Endothelial cell of umbilical vein (primary cell): ENCODE measurements around the gene IL15.

Experiments
- CTCF ChIP-seq, 2 donors: IDR thresholded peaks; 1 replicate in 1 of 2; 2 replicates in 1 of 2; pipeline ENCODE4 v1.5.1; 2011; ENCODE audit warnings: low read length in 2 of 2, mild to moderate bottlenecking in 2 of 2, moderate library complexity in 2 of 2, control low read depth in 1 of 2, inconsistent platforms in 1 of 2, low read depth in 1 of 2; ENCODE audit not compliant: insufficient read depth in 1 of 2; ENCODE audit errors: extremely low read depth in 1 of 2
- EZH2 ChIP-seq: IDR thresholded peaks from 2 replicates; pipeline ENCODE4 v1.6.1; 2012; ENCODE audit warnings: borderline replicate concordance, low read depth, mild to moderate bottlenecking, moderate library complexity, low read length, inconsistent platforms; ENCODE audit not compliant: severe bottlenecking
- GATA2 ChIP-seq: IDR thresholded peaks from 2 replicates; pipeline ENCODE4 v1.7.0; 2011; ENCODE audit warnings: low read depth, mild to moderate bottlenecking, moderate library complexity, mixed read lengths, low read length; ENCODE audit not compliant: insufficient read length, insufficient read depth
- MYC ChIP-seq: IDR thresholded peaks from one replicate; pipeline ENCODE4 v1.6.1; 2011; ENCODE audit warnings: mild to moderate bottlenecking, low read depth, low read length
- POLR2A ChIP-seq: IDR thresholded peaks from 2 replicates; pipeline ENCODE4 v1.6.1; 2012; ENCODE audit warnings: low read depth, mild to moderate bottlenecking, control low read depth, low read length
- POLR2AphosphoS5 ChIP-seq: IDR thresholded peaks from 2 replicates; pipeline ENCODE4 v1.6.1; 2012; ENCODE audit warnings: low read depth, mild to moderate bottlenecking, control low read depth, low read length, moderate library complexity; ENCODE audit not compliant: insufficient read depth

- TF ChIP-seq POLR2A (no peak), CTCF (IDR thresholded peaks at IDR 0.05; ENCODE audit: extremely low read depth in 1 of 2, insufficient read depth in 1 of 2, low read depth in 1 of 2, low read length in 2 of 2) (no peak), EZH2 (no peak), POLR2AphosphoS5 (no peak), GATA2 (no peak), MYC (no peak)
These were observed 88.3 kb downstream of the IL15 start for GRCh38 chr4:141724646-141725045.
